H1 (cell line): Measurements from ENCODE around the gene SEC16A. TPM values are rescaled to one million over a fixed set of nuclear protein-coding genes. Genes with fewer than 3 reads are reported as not detected.

ENCODE experiments used
- CTCF ChIA-PET: fragments of 300-600 bp; sonication (Branson Sonifier 250); formaldehyde crosslinking; loops from one replicate; lab custom pipeline; 2021; ENCODE audit not compliant: partially characterized antibody; lab: Charles Lee
- POLR2A ChIA-PET: fragments of 300-600 bp; sonication (Branson Sonifier 250); formaldehyde crosslinking; loops from one replicate; lab custom pipeline; 2021; ENCODE audit warnings: inconsistent platforms; ENCODE audit not compliant: partially characterized antibody; lab: Charles Lee
- DNase-seq, 2 experiments: peaks; one replicate each; pipeline versions ENCODE4 v3.0.0 to v3.0.0-alpha.2; 2010 to 2022; ENCODE audit warnings: low spot score in 2 of 2, low read depth in 1 of 2, mixed read lengths in 1 of 2
- FAIRE-seq: peaks from 2 replicates; lab custom pipeline; 2011; peaks lifted over from hg19 to GRCh38; lab: Jason Lieb, UNC
- H2AFZ ChIP-seq: 2 replicates; pipeline ENCODE4 v1.8.1; 2012; ENCODE audit warnings: low read length, inconsistent platforms
- H2AK5ac ChIP-seq: 2 replicates; pipeline ENCODE4 v1.6.1; 2013; ENCODE audit warnings: low read depth, low read length
- H2BK120ac ChIP-seq: replicated peaks from 2 replicates; pipeline ENCODE3; 2013; ENCODE audit warnings: low read depth, low read length, inconsistent platforms
- H2BK12ac ChIP-seq: 2 replicates; pipeline ENCODE4 v1.6.1; 2013; ENCODE audit warnings: low read depth, low read length
- H2BK15ac ChIP-seq: 2 replicates; pipeline ENCODE4 v1.6.1; 2013; ENCODE audit warnings: low read length
- H2BK20ac ChIP-seq: 2 replicates; pipeline ENCODE4 v1.6.1; 2013; ENCODE audit warnings: low read length
- H2BK5ac ChIP-seq: 2 replicates; pipeline ENCODE4 v1.6.1; 2013; ENCODE audit warnings: low read depth, low read length
- H3K14ac ChIP-seq: 2 replicates; pipeline ENCODE4 v1.6.1; 2013; ENCODE audit warnings: inconsistent platforms; ENCODE audit not compliant: insufficient read length
- H3K18ac ChIP-seq: 2 replicates; pipeline ENCODE4 v1.6.1; 2013; ENCODE audit warnings: low read length; ENCODE audit errors: extremely low read depth
- H3K23ac ChIP-seq: 2 replicates; pipeline ENCODE4 v1.6.1; 2013; ENCODE audit warnings: inconsistent platforms; ENCODE audit not compliant: insufficient read length
- H3K23me2 ChIP-seq: 2 replicates; pipeline ENCODE4 v1.6.1; 2013; ENCODE audit warnings: low read depth, low read length
- H3K27ac ChIP-seq: 2 replicates; pipeline ENCODE4 v1.6.1; 2011; ENCODE audit warnings: low read depth, low read length, inconsistent platforms
- H3K27me3 ChIP-seq, 4 experiments: replicated peaks in 1 of 4; 1 replicate in 1 of 4; 2 replicates in 3 of 4; pipeline versions ENCODE4 v1.6.1 to v1.8.1; 2011 to 2013; ENCODE audit warnings: low read length in 3 of 4, mild to moderate bottlenecking in 3 of 4, inconsistent platforms in 2 of 4, mixed read lengths in 2 of 4, moderate library complexity in 1 of 4; ENCODE audit not compliant: control insufficient read depth in 3 of 4, insufficient read depth in 3 of 4; ENCODE audit errors: extremely low read depth in 1 of 4
- H3K36me3 ChIP-seq, 4 experiments: 2 replicates each; pipeline versions ENCODE4 v1.6.1 to v1.8.1; 2011 to 2013; ENCODE audit warnings: mild to moderate bottlenecking in 4 of 4, low read length in 3 of 4, moderate library complexity in 2 of 4, control low read depth in 1 of 4, inconsistent platforms in 1 of 4; ENCODE audit not compliant: insufficient read depth in 4 of 4, control insufficient read depth in 2 of 4
- H3K4ac ChIP-seq: replicated peaks from 2 replicates; pipeline ENCODE3; 2013; ENCODE audit warnings: low read length, low read depth, mixed read lengths, inconsistent platforms; ENCODE audit not compliant: insufficient read length
- H3K4me1 ChIP-seq, 4 experiments: replicated peaks in 1 of 4; 1 replicate in 1 of 4; 2 replicates in 3 of 4; pipeline versions ENCODE4 v1.6.1 to v1.8.1; 2011 to 2013; ENCODE audit warnings: low read length in 3 of 4, inconsistent platforms in 2 of 4, mixed read lengths in 1 of 4; ENCODE audit not compliant: insufficient read depth in 4 of 4, control insufficient read depth in 3 of 4
- H3K4me2 ChIP-seq, 2 experiments: 2 replicates each; pipeline versions ENCODE4 v1.6.1 to v1.8.1; 2011 to 2013; ENCODE audit warnings: low read depth in 2 of 2, low read length in 2 of 2, control low read depth in 1 of 2, inconsistent platforms in 1 of 2, mild to moderate bottlenecking in 1 of 2; ENCODE audit not compliant: insufficient read depth in 1 of 2
- H3K4me3 ChIP-seq, 4 experiments: fragments of 200-600, 300-600 bp in 1 of 4; sonication (generic), shearing (Covaris generic), sonication (Bioruptor Twin) in 1 of 4; 2 replicates each; pipeline versions ENCODE4 v1.5.1 to v1.8.1; 2011 to 2016; ENCODE audit warnings: low read length in 4 of 4, low read depth in 3 of 4, control low read depth in 2 of 4, inconsistent platforms in 2 of 4, mild to moderate bottlenecking in 2 of 4, mixed read lengths in 1 of 4, moderate library complexity in 1 of 4; ENCODE audit not compliant: insufficient read depth in 2 of 4; ENCODE audit errors: extremely low read depth in 1 of 4
- H3K56ac ChIP-seq: replicated peaks from 2 replicates; pipeline ENCODE3; 2013; ENCODE audit warnings: low read depth, mild to moderate bottlenecking, mixed read lengths, low read length, inconsistent platforms; ENCODE audit not compliant: insufficient read length
- H3K79me1 ChIP-seq: 2 replicates; pipeline ENCODE4 v1.6.1; 2013; ENCODE audit warnings: low read depth, low read length, control low read depth
- H3K79me2 ChIP-seq, 2 experiments: 2 replicates each; pipeline versions ENCODE4 v1.6.1 to v1.8.1; 2012 to 2013; ENCODE audit warnings: low read length in 2 of 2, mild to moderate bottlenecking in 2 of 2, inconsistent platforms in 1 of 2; ENCODE audit not compliant: insufficient read depth in 2 of 2, control insufficient read depth in 1 of 2
- H3K9ac ChIP-seq, 4 experiments: replicated peaks in 1 of 4; 1 replicate in 1 of 4; 2 replicates in 3 of 4; pipeline versions ENCODE4 v1.6.1 to v1.8.1; 2011 to 2013; ENCODE audit warnings: low read depth in 3 of 4, low read length in 3 of 4, control low read depth in 2 of 4, mild to moderate bottlenecking in 2 of 4, moderate library complexity in 2 of 4, inconsistent platforms in 1 of 4; ENCODE audit errors: extremely low read depth in 1 of 4
- H3K9me3 ChIP-seq, 2 experiments: 2 replicates each; pipeline versions ENCODE4 v1.6.1 to v1.8.1; 2012 to 2013; ENCODE audit warnings: mild to moderate bottlenecking in 2 of 2, moderate library complexity in 2 of 2, control low read depth in 1 of 2, inconsistent platforms in 1 of 2, low read depth in 1 of 2, low read length in 1 of 2, mixed read lengths in 1 of 2; ENCODE audit not compliant: insufficient read depth in 2 of 2
- H4K20me1 ChIP-seq, 2 experiments: replicated peaks in 1 of 2; 2 replicates each; pipeline versions ENCODE3 to v1.8.1; 2011 to 2013; ENCODE audit warnings: inconsistent platforms in 2 of 2, low read length in 2 of 2, mild to moderate bottlenecking in 1 of 2; ENCODE audit not compliant: insufficient read depth in 2 of 2, control insufficient read depth in 1 of 2
- H4K5ac ChIP-seq: 2 replicates; pipeline ENCODE4 v1.6.1; 2013; ENCODE audit warnings: low read length, low read depth, mixed read lengths, inconsistent platforms; ENCODE audit not compliant: insufficient read length
- H4K8ac ChIP-seq: 2 replicates; pipeline ENCODE4 v1.8.0; 2013; ENCODE audit warnings: mild to moderate bottlenecking, moderate library complexity, low read length, inconsistent platforms; ENCODE audit not compliant: insufficient read depth; ENCODE audit errors: extremely low read depth
- H4K91ac ChIP-seq: replicated peaks from 2 replicates; pipeline ENCODE3; 2013; ENCODE audit warnings: low read length, mixed read lengths, inconsistent platforms; ENCODE audit not compliant: insufficient read length
- PHF8 ChIP-seq: fragments of 200-600 bp; sonication (generic); conservative IDR thresholded peaks from 2 replicates; pipeline ENCODE4 v1.7.1; 2012; ENCODE audit warnings: low read depth, mild to moderate bottlenecking, inconsistent platforms, low read length, moderate library complexity
- RAD21 ChIP-seq, 2 experiments: IDR thresholded peaks in 1 of 2; conservative IDR thresholded peaks in 1 of 2; 2 replicates each; pipeline ENCODE4 v1.6.1; 2011; ENCODE audit warnings: low read depth in 2 of 2, low read length in 2 of 2, improper control_type of control experiment in 1 of 2, inconsistent platforms in 1 of 2, mild to moderate bottlenecking in 1 of 2, moderate library complexity in 1 of 2
- WGBS, 2 experiments: shearing (Covaris generic) in 1 of 2; methylation state at CpG; one replicate each; pipeline versions ENCODE4 v1.1.6 to v1.1.7; 2013 to 2015; ENCODE audit warnings: low lambda C conversion rate in 2 of 2, mixed read lengths in 2 of 2, inconsistent platforms in 1 of 2, low coverage in 1 of 2, missing lambda C conversion rate in 1 of 2; ENCODE audit not compliant: insufficient replicate concordance in 2 of 2, insufficient coverage in 1 of 2, insufficient read length in 1 of 2; ENCODE audit errors: extremely low coverage in 1 of 2, missing lambda C conversion rate in 1 of 2; 5-methylcytosine and 5-hydroxymethylcytosine counted together
- polyA plus RNA-seq, 7 experiments: library from polyadenylated mRNA; depleted of rRNA in 3 of 7; stranded (reverse) in 5 of 7; unstranded in 2 of 7; fragments of >200 nt in 5 of 7; fragments of 200-250 nt in 2 of 7; gene quantifications; 1 replicate in 5 of 7; 2 replicates in 1 of 7; 4 replicates in 1 of 7; pipeline versions ENCODE4 v1.2.1 to v1.2.3, GENCODE V29; 2011 to 2013; ENCODE audit warnings: missing spikeins in 2 of 7, mixed read lengths in 2 of 7
- total RNA-seq: library from RNA; stranded (reverse); fragmentation: NEBNext Ultra II Directional; extraction: Animal tissue kit (Norgen Biotek cat#: 25700); gene quantifications from 2 replicates; pipeline ENCODE4 v1.2.1, GENCODE V29; 2021

Gene SEC16A
- total and polyA plus RNA-seq, 2 of the 8 experiments (the other 6 are each of a cell fraction or from before 2014, with no cell fraction given) = 21.6 to 49.0 TPM

GRCh38 chr9:136419092-136419420 is 63.8 kb downstream of the SEC16A start:
- peaks cover 39 to 70% (median 53%) of the 10 kb centered on the region in 4 experiments for H3K36me3 ChIP-seq
- H2AFZ ChIP-seq = no peak overlapping the region
- H3K4me1 ChIP-seq = no peaks in the 10 kb centered on the region
- no peak overlapping the region for H2BK5ac ChIP-seq
- H3K4me2 ChIP-seq = no peak overlapping the region
- no peak overlapping the region for H4K91ac ChIP-seq
- no peak overlapping the region for H2BK120ac ChIP-seq
- no peak overlapping the region for H2AK5ac ChIP-seq
- no peaks in the 10 kb centered on the region for H3K9me3 ChIP-seq
- no peak overlapping the region for H2BK15ac ChIP-seq
- no peak overlapping the region for H2BK12ac ChIP-seq
- no peak overlapping the region for H3K56ac ChIP-seq
- H3K27me3 ChIP-seq = no peaks in the 10 kb centered on the region
- POLR2A ChIA-PET = interaction anchor here (0.6 to 4.4 kb wide), 7 partner anchors 11 to 51 kb away, joined by 3 to 25 read pairs (median 4); no protein-coding TSS in a partner anchor
- H3K23me2 ChIP-seq = no peaks in the 10 kb centered on the region
- H3K79me2 ChIP-seq = peaks cover 0 to under 1% of the 10 kb centered on the region in 2 experiments; a peak in 1 of 4 replicates
- FAIRE-seq (no peak), DNase-seq (no peak)
- H3K9ac ChIP-seq = no peak overlapping the region
- H3K18ac ChIP-seq = no peak overlapping the region
- H2BK20ac ChIP-seq = no peak overlapping the region
- no peak overlapping the region for H3K23ac ChIP-seq
- CTCF ChIA-PET = interaction anchor here (0.8 to 1.1 kb wide), 2 partner anchors 12 to 22 kb away, joined by 3 to 6 read pairs; no protein-coding TSS in a partner anchor
- no peak overlapping the region for H3K4me3 ChIP-seq
- TF ChIP-seq RAD21 (IDR thresholded peaks at IDR 0.05 in 1 of 2, conservative IDR thresholded peaks at IDR 0.05 in 1 of 2; ENCODE audit: low read depth in 2 of 2, low read length in 2 of 2) (no peak), PHF8 (no peak)
- H3K79me1 ChIP-seq = peaks cover 2% of the 10 kb centered on the region; the same call in 1 of the 2 replicates
- WGBS, 2 experiments = 95% methylated on average over 12 of the region's 12 CpGs; no CpG with 5 or more reads in 1 of the 2 experiments
- H3K27ac ChIP-seq = no peak overlapping the region
- H4K5ac ChIP-seq = no peak overlapping the region
- H4K8ac ChIP-seq = no peak overlapping the region
- H3K4ac ChIP-seq = no peak overlapping the region
- H3K14ac ChIP-seq = no peak overlapping the region
- peaks cover 9 to 17% of the 10 kb centered on the region in 2 experiments for H4K20me1 ChIP-seq
